Measurements from ENCODE around the gene ZNF385C. TPM values are rescaled to one million over a fixed set of nuclear protein-coding genes. Genes with fewer than 3 reads are reported as not detected.

ZNF385C gene
- polyA plus RNA-seq, 1 donor (not counting 4 experiments of a cell fraction or from before 2014, with no cell fraction given): 0.09 TPM

GRCh38 chr17:42138749-42139492 lies 40.6 kb upstream of the ZNF385C start:
- H4K20me1 ChIP-seq (ENCODE audit: control insufficient read depth, extremely low read depth, insufficient read depth, low read length): peaks cover 18% of the 10 kb centered on the region
- FAIRE-seq (no peak), DNase-seq (ENCODE audit: low read depth, low spot score) (no peak)
- peaks cover 8% of the 10 kb centered on the region for H3K4me1 ChIP-seq (ENCODE audit: control insufficient read depth, extremely low read depth, insufficient read depth, low read length)
- dilution Hi-C loops (cut with MboI; ENCODE audit: extremely low pct_ligation_motif_present, low sequenced_read_pairs): no loop called here
- peaks cover 28 to 38% of the 10 kb centered on the region in 2 experiments for H3K36me3 ChIP-seq (ENCODE audit: control insufficient read depth in 2 of 2, extremely low read depth in 1 of 2, insufficient read depth in 2 of 2, low read length in 2 of 2)
- no peak overlapping the region for H3K27ac ChIP-seq (ENCODE audit: control insufficient read depth, insufficient read depth, low read length)
- no peak overlapping the region for H3K9ac ChIP-seq (ENCODE audit: control insufficient read depth, extremely low read depth, insufficient read depth, low read length)
- H3K4me2 ChIP-seq (ENCODE audit: control insufficient read depth, extremely low read depth, insufficient read depth, low read depth, low read length): no peak overlapping the region
- H2AFZ ChIP-seq (ENCODE audit: control insufficient read depth, low read length): no peak overlapping the region
- TF ChIP-seq EZH2 (IDR thresholded peaks at IDR 0.05; ENCODE audit: low read length): no peak
- TF ChIP-seq CTCF (optimal IDR thresholded peaks at IDR 0.05 in 1 of 3, IDR thresholded peaks at IDR 0.05 in 1 of 3, conservative IDR thresholded peaks at IDR 0.05 in 1 of 3; ENCODE audit: extremely low read depth in 1 of 3, insufficient read depth in 2 of 3, low read length in 3 of 3): no peak
- H3K4me3 ChIP-seq (ENCODE audit: control insufficient read depth in 2 of 3, extremely low read depth in 1 of 3, insufficient read depth in 2 of 3, low read depth in 1 of 3, low read length in 3 of 3): no peak overlapping the region
- peaks cover 89% of the 10 kb centered on the region for H3K79me2 ChIP-seq (ENCODE audit: control insufficient read depth, insufficient read depth, low read length)
- H3K9me3 ChIP-seq (ENCODE audit: control insufficient read depth, low read depth, low read length): no peaks in the 10 kb centered on the region
- H3K27me3 ChIP-seq (ENCODE audit: control insufficient read depth, extremely low read depth, insufficient read depth, low read length): no peaks in the 10 kb centered on the region
- H3K9me1 ChIP-seq (ENCODE audit: control insufficient read depth, extremely low read depth, insufficient read depth, low read length): peaks cover 5% of the 10 kb centered on the region

- FAIRE-seq (no peak), DNase-seq (ENCODE audit: low read depth, low spot score) (no peak)
- TF ChIP-seq EZH2 (IDR thresholded peaks at IDR 0.05; ENCODE audit: low read length) (no peak), CTCF (optimal IDR thresholded peaks at IDR 0.05 in 1 of 3, IDR thresholded peaks at IDR 0.05 in 1 of 3, conservative IDR thresholded peaks at IDR 0.05 in 1 of 3; ENCODE audit: extremely low read depth in 1 of 3, insufficient read depth in 2 of 3, low read length in 3 of 3) (no peak)
- no peak overlapping the region for H3K9ac ChIP-seq (ENCODE audit: control insufficient read depth, extremely low read depth, insufficient read depth, low read length)
- H3K4me2 ChIP-seq (ENCODE audit: control insufficient read depth, extremely low read depth, insufficient read depth, low read depth, low read length): no peak overlapping the region
- peaks cover 25% of the 10 kb centered on the region for H4K20me1 ChIP-seq (ENCODE audit: control insufficient read depth, extremely low read depth, insufficient read depth, low read length)
- no peak overlapping the region for H3K27ac ChIP-seq (ENCODE audit: control insufficient read depth, insufficient read depth, low read length)
- H3K27me3 ChIP-seq (ENCODE audit: control insufficient read depth, extremely low read depth, insufficient read depth, low read length): no peaks in the 10 kb centered on the region
- dilution Hi-C loops (cut with MboI; ENCODE audit: extremely low pct_ligation_motif_present, low sequenced_read_pairs): no loop called here
- no peaks in the 10 kb centered on the region for H3K9me3 ChIP-seq (ENCODE audit: control insufficient read depth, low read depth, low read length)
- H2AFZ ChIP-seq (ENCODE audit: control insufficient read depth, low read length): no peak overlapping the region
- H3K9me1 ChIP-seq (ENCODE audit: control insufficient read depth, extremely low read depth, insufficient read depth, low read length): peaks cover 6% of the 10 kb centered on the region
- H3K79me2 ChIP-seq (ENCODE audit: control insufficient read depth, insufficient read depth, low read length): peaks cover 87% of the 10 kb centered on the region
- no peak overlapping the region for H3K4me3 ChIP-seq (ENCODE audit: control insufficient read depth in 2 of 3, extremely low read depth in 1 of 3, insufficient read depth in 2 of 3, low read depth in 1 of 3, low read length in 3 of 3)
- H3K4me1 ChIP-seq (ENCODE audit: control insufficient read depth, extremely low read depth, insufficient read depth, low read length): peaks cover 21% of the 10 kb centered on the region
- H3K36me3 ChIP-seq (ENCODE audit: control insufficient read depth in 2 of 2, extremely low read depth in 1 of 2, insufficient read depth in 2 of 2, low read length in 2 of 2): peaks cover 19 to 31% of the 10 kb centered on the region in 2 experiments
These were observed 38.4 kb upstream of the ZNF385C start for GRCh38 chr17:42136654-42137051.
